Keratinocyte (primary cell): ENCODE results near the gene CERS1. TPM values are rescaled to one million over a fixed set of nuclear protein-coding genes. Genes with fewer than 3 reads are reported as not detected.

ENCODE experiments used
- DNase-seq: peaks from one replicate; pipeline ENCODE4 v3.0.0-alpha.2; 2011; ENCODE audit warnings: low read depth, missing footprints, low spot score
- FAIRE-seq: peaks from 2 replicates; lab custom pipeline; 2011; peaks lifted over from hg19 to GRCh38; lab: Jason Lieb, UNC
- H2AFZ ChIP-seq: 2 replicates; pipeline ENCODE4 v1.6.0; 2012; ENCODE audit warnings: low read length, control low read depth, inconsistent platforms; ENCODE audit not compliant: control insufficient read depth
- H3K27ac ChIP-seq: 2 replicates; pipeline ENCODE4 v1.5.1; 2011; ENCODE audit warnings: low read length; ENCODE audit not compliant: control insufficient read depth, insufficient read depth
- H3K27me3 ChIP-seq: 3 replicates; pipeline ENCODE4 v1.6.0; 2011; ENCODE audit warnings: low read length; ENCODE audit not compliant: control insufficient read depth, insufficient read depth; ENCODE audit errors: extremely low read depth
- H3K36me3 ChIP-seq, 2 experiments: 2 replicates in 1 of 2; 3 replicates in 1 of 2; pipeline ENCODE4 v1.5.1; 2011; ENCODE audit warnings: low read length in 2 of 2, mild to moderate bottlenecking in 1 of 2; ENCODE audit not compliant: control insufficient read depth in 2 of 2, insufficient read depth in 2 of 2; ENCODE audit errors: extremely low read depth in 1 of 2
- H3K4me1 ChIP-seq: 3 replicates; pipeline ENCODE4 v1.5.1; 2011; ENCODE audit warnings: low read length; ENCODE audit not compliant: control insufficient read depth, insufficient read depth; ENCODE audit errors: extremely low read depth
- H3K4me2 ChIP-seq: 3 replicates; pipeline ENCODE4 v1.6.0; 2011; ENCODE audit warnings: low read depth, low read length; ENCODE audit not compliant: control insufficient read depth, insufficient read depth; ENCODE audit errors: extremely low read depth
- H3K4me3 ChIP-seq, 3 experiments: fragments of 200-600 bp in 1 of 3; sonication (generic) in 1 of 3; 2 replicates in 2 of 3; 3 replicates in 1 of 3; pipeline ENCODE4 v1.5.1; 2011 to 2016; ENCODE audit warnings: low read length in 3 of 3, mild to moderate bottlenecking in 3 of 3, control low read depth in 2 of 3, inconsistent platforms in 1 of 3, low read depth in 1 of 3, mixed read lengths in 1 of 3, mixed run types in 1 of 3, moderate library complexity in 1 of 3; ENCODE audit not compliant: control insufficient read depth in 2 of 3, insufficient read depth in 2 of 3; ENCODE audit errors: extremely low read depth in 1 of 3
- H3K79me2 ChIP-seq: 2 replicates; pipeline ENCODE4 v1.6.0; 2012; ENCODE audit warnings: low read length; ENCODE audit not compliant: control insufficient read depth, insufficient read depth
- H3K9ac ChIP-seq: 3 replicates; pipeline ENCODE4 v1.6.0; 2011; ENCODE audit warnings: low read length; ENCODE audit not compliant: control insufficient read depth, insufficient read depth; ENCODE audit errors: extremely low read depth
- H3K9me1 ChIP-seq: 3 replicates; pipeline ENCODE4 v1.6.0; 2011; ENCODE audit warnings: low read length; ENCODE audit not compliant: control insufficient read depth, insufficient read depth; ENCODE audit errors: extremely low read depth
- H3K9me3 ChIP-seq: 2 replicates; pipeline ENCODE4 v1.5.1; 2012; ENCODE audit warnings: low read depth, low read length; ENCODE audit not compliant: control insufficient read depth
- H4K20me1 ChIP-seq: 3 replicates; pipeline ENCODE4 v1.6.0; 2011; ENCODE audit warnings: low read length; ENCODE audit not compliant: control insufficient read depth, insufficient read depth; ENCODE audit errors: extremely low read depth
- CTCF ChIP-seq, 3 experiments: IDR thresholded peaks in 1 of 3; conservative IDR thresholded peaks in 1 of 3; optimal IDR thresholded peaks in 1 of 3; 2 replicates in 2 of 3; 3 replicates in 1 of 3; pipeline versions ENCODE3 to v1.5.1; 2011; ENCODE audit warnings: low read length in 3 of 3, mild to moderate bottlenecking in 3 of 3, moderate library complexity in 2 of 3, control low read depth in 1 of 3, inconsistent platforms in 1 of 3; ENCODE audit not compliant: insufficient read depth in 2 of 3; ENCODE audit errors: extremely low read depth in 1 of 3
- EZH2 ChIP-seq: IDR thresholded peaks from one replicate; pipeline ENCODE4 v1.6.1; 2012; ENCODE audit warnings: inconsistent platforms, mild to moderate bottlenecking, low read length, moderate library complexity
- dilution Hi-C: fragments of 300-500 bp; cut with MboI; formaldehyde crosslinking; loops from one replicate; pipeline ENCODE4 v1.7.0; 2020; ENCODE audit warnings: low sequenced_read_pairs; ENCODE audit not compliant: extremely low pct_ligation_motif_present
- polyA plus RNA-seq, 5 experiments: library from polyadenylated mRNA; depleted of rRNA in 3 of 5; stranded (reverse) in 3 of 5; stranded (forward) in 1 of 5; unstranded in 1 of 5; fragments of >200 nt; gene quantifications; 1 replicate in 1 of 5; 2 replicates in 3 of 5; 3 replicates in 1 of 5; pipeline versions ENCODE4 v1.2.1 to v1.2.3, GENCODE V29; 2011 to 2012; ENCODE audit warnings: missing spikeins in 2 of 5, low read depth in 1 of 5, low replicate concordance in 1 of 5

The CERS1 gene
- polyA plus RNA-seq, 1 donor (not counting 4 experiments of a cell fraction or from before 2014, with no cell fraction given): 0.09 TPM

DNA sequence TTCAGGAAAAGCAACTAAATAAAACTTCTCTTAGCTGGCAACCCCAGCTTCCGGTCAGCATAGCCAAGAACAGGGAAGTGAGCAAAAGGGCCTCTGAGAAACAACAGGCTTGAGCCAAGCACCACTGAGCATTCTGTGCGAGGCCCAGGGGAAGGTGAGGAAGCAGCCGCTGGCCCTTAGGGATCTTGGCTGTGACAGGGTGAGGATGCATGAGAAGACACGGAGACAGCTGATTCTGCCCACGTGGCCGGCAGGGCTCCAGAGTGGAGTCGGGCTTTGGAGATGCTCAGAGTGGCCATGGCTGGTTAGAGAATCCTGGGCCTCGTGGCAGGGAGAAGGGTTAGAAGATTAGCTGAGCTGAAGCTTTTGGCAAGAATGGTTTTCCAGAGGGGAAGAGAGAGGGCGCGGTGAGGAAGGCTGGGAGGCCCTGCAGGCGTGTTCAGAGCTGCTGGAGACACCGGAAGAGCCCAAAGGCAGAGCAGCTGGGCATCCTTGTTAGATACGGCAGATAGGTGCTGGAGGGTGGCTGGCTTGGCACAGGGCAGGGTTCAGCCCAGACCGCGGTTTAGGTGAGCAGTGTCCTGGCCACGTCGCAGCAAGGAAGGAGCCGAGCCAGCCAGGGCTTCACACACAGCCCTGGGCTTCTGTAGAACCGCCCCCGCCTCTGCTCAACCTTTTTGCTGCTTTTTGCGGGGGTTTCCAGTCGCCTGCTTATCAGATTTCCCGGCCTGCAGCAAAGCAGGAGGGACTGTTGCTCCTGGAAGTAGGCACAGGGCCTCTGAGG is 46.9 kb downstream of the CERS1 start:
- FAIRE-seq (peak; percentile 41), DNase-seq (no peak)
- no peaks in the 10 kb centered on the region for H3K9me3 ChIP-seq
- peak overlapping the region; percentile 6 for H3K27ac ChIP-seq
- peaks cover 43% of the 10 kb centered on the region for H4K20me1 ChIP-seq
- dilution Hi-C loops: no loop called here
- peaks cover 40% of the 10 kb centered on the region for H3K4me1 ChIP-seq
- H3K9ac ChIP-seq: peak overlapping the region; percentile 30
- H3K79me2 ChIP-seq: peaks cover 72% of the 10 kb centered on the region
- H3K9me1 ChIP-seq: peaks cover 8% of the 10 kb centered on the region
- H3K4me3 ChIP-seq: no peak overlapping the region
- peak overlapping the region; percentile 39 for H3K4me2 ChIP-seq
- no peak overlapping the region for H2AFZ ChIP-seq
- peaks cover 30 to 49% of the 10 kb centered on the region in 2 experiments for H3K36me3 ChIP-seq
- no peaks in the 10 kb centered on the region for H3K27me3 ChIP-seq
- TF ChIP-seq CTCF (optimal IDR thresholded peaks at IDR 0.05 in 1 of 3, IDR thresholded peaks at IDR 0.05 in 1 of 3, conservative IDR thresholded peaks at IDR 0.05 in 1 of 3; ENCODE audit: extremely low read depth in 1 of 3, insufficient read depth in 2 of 3, low read length in 3 of 3) (peak in 1 of 3 experiments; percentile 3), EZH2 (no peak)

GRCh38 chr19:18847549-18848463 is 48.2 kb downstream of the CERS1 start:
- TF ChIP-seq CTCF (optimal IDR thresholded peaks at IDR 0.05 in 1 of 3, IDR thresholded peaks at IDR 0.05 in 1 of 3, conservative IDR thresholded peaks at IDR 0.05 in 1 of 3; ENCODE audit: extremely low read depth in 1 of 3, insufficient read depth in 2 of 3, low read length in 3 of 3): no peak
- TF ChIP-seq EZH2: no peak

More at GRCh38 chr19:18847549-18848463, 48.2 kb downstream of the CERS1 start:
- Histone ChIP-seq H3K36me3 (peaks cover 21 to 37% of the 10 kb centered on the region in 2 experiments), H2AFZ (no peak overlapping the region), H3K4me2 (no peak overlapping the region), H3K4me3 (no peak overlapping the region), H3K9me1 (peaks cover 12% of the 10 kb centered on the region), H3K4me1 (peaks cover 40% of the 10 kb centered on the region), H3K27me3 (no peaks in the 10 kb centered on the region), H4K20me1 (peaks cover 54% of the 10 kb centered on the region), H3K79me2 (peaks cover 78% of the 10 kb centered on the region), H3K9me3 (no peaks in the 10 kb centered on the region), H3K27ac (no peak overlapping the region), H3K9ac (no peak overlapping the region)
- no peak for DNase-seq
- FAIRE-seq: no peak
- dilution Hi-C loops: no loop called here
